Measurements from ENCODE around the gene TINCR. TPM values are rescaled to one million over a fixed set of nuclear protein-coding genes. Genes with fewer than 3 reads are reported as not detected.

Gene TINCR
- total and polyA plus RNA-seq, 2 of the 13 experiments (the other 11 are each of a cell fraction or from before 2014, with no cell fraction given), result 0.17 to 0.33 TPM

DNA sequence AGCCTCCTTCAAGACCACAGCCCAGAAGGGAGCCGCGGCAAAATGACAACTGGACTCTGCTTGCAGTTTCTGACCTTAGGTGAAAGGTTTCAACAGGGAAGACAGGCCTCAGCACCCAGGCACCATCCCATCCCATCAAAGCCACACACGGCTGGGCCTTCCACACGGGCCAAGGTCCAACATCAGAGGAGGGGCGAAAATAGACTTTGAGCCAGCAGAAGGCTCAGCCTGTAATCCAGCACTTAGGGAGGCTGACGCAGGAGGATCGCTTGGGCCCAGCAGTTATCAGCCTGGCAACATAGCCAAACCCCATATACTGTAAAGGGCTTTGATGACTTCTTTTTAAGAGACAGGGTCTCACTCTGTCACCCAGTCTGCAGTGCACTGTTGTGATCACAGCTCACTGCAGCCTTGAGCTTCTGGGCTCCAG lies 26.8 kb upstream of the TINCR start (continued):
- TF ChIP-seq, protein P1, sequence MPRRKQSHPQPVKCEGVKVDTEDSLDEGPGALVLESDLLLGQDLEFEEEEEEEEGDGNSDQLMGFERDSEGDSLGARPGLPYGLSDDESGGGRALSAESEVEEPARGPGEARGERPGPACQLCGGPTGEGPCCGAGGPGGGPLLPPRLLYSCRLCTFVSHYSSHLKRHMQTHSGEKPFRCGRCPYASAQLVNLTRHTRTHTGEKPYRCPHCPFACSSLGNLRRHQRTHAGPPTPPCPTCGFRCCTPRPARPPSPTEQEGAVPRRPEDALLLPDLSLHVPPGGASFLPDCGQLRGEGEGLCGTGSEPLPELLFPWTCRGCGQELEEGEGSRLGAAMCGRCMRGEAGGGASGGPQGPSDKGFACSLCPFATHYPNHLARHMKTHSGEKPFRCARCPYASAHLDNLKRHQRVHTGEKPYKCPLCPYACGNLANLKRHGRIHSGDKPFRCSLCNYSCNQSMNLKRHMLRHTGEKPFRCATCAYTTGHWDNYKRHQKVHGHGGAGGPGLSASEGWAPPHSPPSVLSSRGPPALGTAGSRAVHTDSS (CRISPR knock-in tag; conservative IDR thresholded peaks at IDR 0.05), result no peak
- no peak for TF ChIP-seq HDAC6 (IDR thresholded peaks at IDR 0.05; ENCODE audit: low read depth, low read length)
- TF ChIP-seq, protein P2, sequence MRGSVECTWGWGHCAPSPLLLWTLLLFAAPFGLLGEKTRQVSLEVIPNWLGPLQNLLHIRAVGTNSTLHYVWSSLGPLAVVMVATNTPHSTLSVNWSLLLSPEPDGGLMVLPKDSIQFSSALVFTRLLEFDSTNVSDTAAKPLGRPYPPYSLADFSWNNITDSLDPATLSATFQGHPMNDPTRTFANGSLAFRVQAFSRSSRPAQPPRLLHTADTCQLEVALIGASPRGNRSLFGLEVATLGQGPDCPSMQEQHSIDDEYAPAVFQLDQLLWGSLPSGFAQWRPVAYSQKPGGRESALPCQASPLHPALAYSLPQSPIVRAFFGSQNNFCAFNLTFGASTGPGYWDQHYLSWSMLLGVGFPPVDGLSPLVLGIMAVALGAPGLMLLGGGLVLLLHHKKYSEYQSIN (CRISPR knock-in tag; IDR thresholded peaks at IDR 0.05; ENCODE audit: borderline replicate concordance), result no peak
- no peak for TF ChIP-seq CENPT (CRISPR knock-in tag; IDR thresholded peaks at IDR 0.05; ENCODE audit: low read depth)
- TF ChIP-seq SALL2 (CRISPR knock-in tag; IDR thresholded peaks at IDR 0.05), result no peak
- TF ChIP-seq ZNF263 (CRISPR knock-in tag; IDR thresholded peaks at IDR 0.05), result peak; percentile 87
- TF ChIP-seq ZNF644 (CRISPR knock-in tag; IDR thresholded peaks at IDR 0.05; ENCODE audit: low read depth), result peak; percentile 93
- TF ChIP-seq ZNF275 (CRISPR knock-in tag; IDR thresholded peaks at IDR 0.05; ENCODE audit: borderline replicate concordance), result no peak
- TF ChIP-seq PPARG (CRISPR knock-in tag; conservative IDR thresholded peaks at IDR 0.05), result peak; percentile 53
- TF ChIP-seq IRX3 (CRISPR knock-in tag; IDR thresholded peaks at IDR 0.05; ENCODE audit: borderline replicate concordance, low read depth), result no peak
- no peak for TF ChIP-seq ZBTB10 (CRISPR knock-in tag; IDR thresholded peaks at IDR 0.05; ENCODE audit: borderline replicate concordance)
- no peak for TF ChIP-seq THAP7 (CRISPR knock-in tag; IDR thresholded peaks at IDR 0.05)
- peak; percentile 86 for TF ChIP-seq GATAD2A (CRISPR knock-in tag; IDR thresholded peaks at IDR 0.05)
- no peak for TF ChIP-seq ZNF24 (IDR thresholded peaks at IDR 0.05)
- no peak for TF ChIP-seq BCL6 (CRISPR knock-in tag; IDR thresholded peaks at IDR 0.05)
- peak; percentile 60 for TF ChIP-seq TCF7 (IDR thresholded peaks at IDR 0.05; ENCODE audit: low read depth)
- TF ChIP-seq ZNF788 (CRISPR knock-in tag; IDR thresholded peaks at IDR 0.05; ENCODE audit: borderline replicate concordance), result peak; percentile 78; the same call in 1 of the 2 replicates
- peak; percentile 52; the same call in 1 of the 2 replicates for TF ChIP-seq FOXA3 (CRISPR knock-in tag; IDR thresholded peaks at IDR 0.05)
- TF ChIP-seq ZNF383 (CRISPR knock-in tag; IDR thresholded peaks at IDR 0.05; ENCODE audit: borderline replicate concordance), result no peak
- TF ChIP-seq CCAR2 (optimal IDR thresholded peaks at IDR 0.05; ENCODE audit: low read depth, low read length), result no peak
- peak; percentile 92 for TF ChIP-seq MTA1 (CRISPR knock-in tag; IDR thresholded peaks at IDR 0.05; ENCODE audit: borderline replicate concordance)
- TF ChIP-seq ZNF776 (CRISPR knock-in tag; IDR thresholded peaks at IDR 0.05), result no peak
- TF ChIP-seq IKZF4 (CRISPR knock-in tag; IDR thresholded peaks at IDR 0.05; ENCODE audit: borderline replicate concordance, low read depth, not compliant biosample characterization), result no peak
- TF ChIP-seq DRAP1 (CRISPR knock-in tag; IDR thresholded peaks at IDR 0.05), result 0 out of 2 replicates have a peak, but pooled peaks have one; percentile 12

Data from HepG2 (cell line).